HepG2 (cell line): ENCODE data around the gene GGA1. TPM values are rescaled to one million over a fixed set of nuclear protein-coding genes. Genes with fewer than 3 reads are reported as not detected.

Experiments used
- ATF3 ChIP-seq: sonication (generic); formaldehyde crosslinking; IDR thresholded peaks from 2 replicates; pipeline ENCODE4 v1.4.0; 2020; ENCODE audit warnings: missing genetic modification reagents
- ATF4 ChIP-seq, 2 experiments: fragments of 450-650 bp in 1 of 2; sonication (generic) in 1 of 2; formaldehyde crosslinking; IDR thresholded peaks; 2 replicates each; pipeline versions ENCODE4 v1.5.0 to v1.8.0; 2020 to 2022; ENCODE audit warnings: mild to moderate bottlenecking in 1 of 2, missing genetic modification reagents in 1 of 2
- CERS6 ChIP-seq: sonication (generic); formaldehyde crosslinking; IDR thresholded peaks from 2 replicates; pipeline ENCODE4 v1.5.0; 2020; ENCODE audit warnings: missing genetic modification reagents
- DNMT3B ChIP-seq: conservative IDR thresholded peaks from 2 replicates; pipeline ENCODE4 v1.6.1; 2016; ENCODE audit warnings: missing biosample characterization, control low read depth
- GFI1 ChIP-seq: sonication (generic); formaldehyde crosslinking; IDR thresholded peaks from 2 replicates; pipeline ENCODE4 v1.5.0; 2020; ENCODE audit warnings: missing genetic modification reagents, mild to moderate bottlenecking, borderline replicate concordance
- GZF1 ChIP-seq: sonication (generic); formaldehyde crosslinking; IDR thresholded peaks from 2 replicates; pipeline ENCODE4 v1.5.1; 2020; ENCODE audit warnings: mild to moderate bottlenecking, missing genetic modification reagents
- KLF11 ChIP-seq: IDR thresholded peaks from 2 replicates; pipeline ENCODE4 v1.6.1; 2016; ENCODE audit warnings: missing compliant biosample characterization
- KLF13 ChIP-seq: sonication (generic); formaldehyde crosslinking; IDR thresholded peaks from 2 replicates; pipeline ENCODE4 v1.4.0; 2020; ENCODE audit warnings: mild to moderate bottlenecking, missing genetic modification reagents
- MYNN ChIP-seq: sonication (generic); formaldehyde crosslinking; IDR thresholded peaks from 2 replicates; pipeline ENCODE4 v1.4.0; 2020; ENCODE audit warnings: mild to moderate bottlenecking, low read depth, missing genetic modification reagents
- PCBP1 ChIP-seq: fragments of 200-400 bp; formaldehyde crosslinking; IDR thresholded peaks from 2 replicates; pipeline ENCODE4 v1.6.1; 2017; ENCODE audit warnings: mild to moderate bottlenecking, low read depth, low read length, borderline replicate concordance
- SP4 ChIP-seq: sonication (generic); formaldehyde crosslinking; IDR thresholded peaks from 2 replicates; pipeline ENCODE4 v1.8.1; 2023; ENCODE audit warnings: mild to moderate bottlenecking, missing genetic modification reagents
- TERF1 ChIP-seq: sonication (generic); formaldehyde crosslinking; IDR thresholded peaks from 2 replicates; pipeline ENCODE4 v1.8.0; 2022; ENCODE audit warnings: mild to moderate bottlenecking, missing genetic modification reagents, moderate library complexity
- TFDP1 ChIP-seq: IDR thresholded peaks from 2 replicates; pipeline ENCODE4 v1.6.1; 2016; ENCODE audit warnings: missing compliant biosample characterization, missing genetic modification reagents, borderline replicate concordance
- ZBTB4 ChIP-seq: sonication (generic); formaldehyde crosslinking; IDR thresholded peaks from 2 replicates; pipeline ENCODE4 v1.4.0; 2020; ENCODE audit warnings: missing genetic modification reagents, mild to moderate bottlenecking, borderline replicate concordance
- ZMYM2 ChIP-seq: sonication (generic); formaldehyde crosslinking; IDR thresholded peaks from 2 replicates; pipeline ENCODE4 v1.8.0; 2022; ENCODE audit warnings: mild to moderate bottlenecking, missing genetic modification reagents
- ZNF138 ChIP-seq: sonication (generic); formaldehyde crosslinking; IDR thresholded peaks from 2 replicates; pipeline ENCODE4 v1.5.0; 2020; ENCODE audit warnings: mild to moderate bottlenecking, low read depth, missing genetic modification reagents
- ZNF569 ChIP-seq: sonication (generic); formaldehyde crosslinking; IDR thresholded peaks from 2 replicates; pipeline ENCODE4 v1.5.0; 2020; ENCODE audit warnings: mild to moderate bottlenecking, missing genetic modification reagents, moderate library complexity, borderline replicate concordance
- ZNF644 ChIP-seq: IDR thresholded peaks from 2 replicates; pipeline ENCODE4 v1.6.1; 2016; ENCODE audit warnings: low read depth
- ZNF761 ChIP-seq: sonication (generic); formaldehyde crosslinking; conservative IDR thresholded peaks from 2 replicates; pipeline ENCODE4 v1.4.0; 2020; ENCODE audit warnings: mild to moderate bottlenecking, missing genetic modification reagents
- ZNF792 ChIP-seq: IDR thresholded peaks from 2 replicates; pipeline ENCODE4 v1.6.1; 2016
- polyA plus RNA-seq, 8 experiments: library from polyadenylated mRNA; depleted of rRNA in 3 of 8; stranded (reverse) in 7 of 8; unstranded in 1 of 8; fragments of >200 nt; fragmentation: Illumina TruSeq in 4 of 8; extraction: Trizol in 4 of 8; gene quantifications; 2 replicates each; pipeline versions ENCODE4 v1.2.1 to v1.2.3, GENCODE V29; 2011 to 2016; ENCODE audit warnings: low read depth in 4 of 8, missing spikeins in 1 of 8, mixed read lengths in 1 of 8; ENCODE audit not compliant: insufficient read depth in 1 of 8
- total RNA-seq, 5 experiments: library from RNA; depleted of rRNA; stranded (reverse); fragments of >200 nt; fragmentation: Illumina TruSeq; extraction: Trizol; gene quantifications; 2 replicates each; pipeline ENCODE4 v1.2.3, GENCODE V29; 2016; ENCODE audit warnings: low read depth in 1 of 5

The GGA1 gene
- total and polyA plus RNA-seq, 2 of the 13 experiments (the other 11 are each of a cell fraction or from before 2014, with no cell fraction given), result 29.1 to 87.2 TPM

GRCh38 chr22:37563153-37564081 lies 45.2 kb upstream of the GGA1 start (continued):
- TF ChIP-seq ATF4 (CRISPR knock-in tag; IDR thresholded peaks at IDR 0.05) (peak in 1 of 2 experiments; percentile 83; a peak in 2 of 4 replicates), DNMT3B (CRISPR knock-in tag) (no peak; the same call in 1 of the 2 replicates), ZBTB4 (CRISPR knock-in tag) (no peak), PCBP1 (no peak), GZF1 (CRISPR knock-in tag) (no peak), ATF3 (CRISPR knock-in tag) (peak; percentile 74), MYNN (no peak), ZNF761 (CRISPR knock-in tag) (no peak), KLF11 (CRISPR knock-in tag) (no peak), ZNF569 (CRISPR knock-in tag) (no peak), CERS6 (CRISPR knock-in tag) (no peak), ZNF792 (CRISPR knock-in tag) (no peak), ZMYM2 (CRISPR knock-in tag) (peak; percentile 31; the same call in 1 of the 2 replicates), TFDP1 (CRISPR knock-in tag) (peak; percentile 36; the same call in 1 of the 2 replicates), SP4 (CRISPR knock-in tag) (no peak; the same call in 1 of the 2 replicates), ZNF644 (CRISPR knock-in tag) (0 out of 2 replicates have a peak, but pooled peaks have one; percentile 18), TERF1 (CRISPR knock-in tag) (no peak), ZNF138 (CRISPR knock-in tag) (no peak), KLF13 (CRISPR knock-in tag) (no peak), GFI1 (CRISPR knock-in tag) (0 out of 2 replicates have a peak, but pooled peaks have one; percentile 17)
